WTC11 (cell line): ENCODE data around the gene SUSD4.

ENCODE experiments used
- CREM ChIP-seq: sonication (generic); formaldehyde crosslinking; IDR thresholded peaks from 2 replicates; pipeline ENCODE4 v1.8.1; 2022; ENCODE audit warnings: mild to moderate bottlenecking, missing genetic modification reagents, moderate library complexity
- ESRRA ChIP-seq: sonication (generic); formaldehyde crosslinking; IDR thresholded peaks from 2 replicates; pipeline ENCODE4 v1.8.1; 2022; ENCODE audit warnings: mild to moderate bottlenecking, missing genetic modification reagents, borderline replicate concordance
- IRF2 ChIP-seq: sonication (generic); formaldehyde crosslinking; IDR thresholded peaks from 2 replicates; pipeline ENCODE4 v1.8.0; 2022; ENCODE audit warnings: low read depth, missing genetic modification reagents, borderline replicate concordance
- TF ChIP-seq, protein P1 (sequence below): fragments of 200-600 bp; IDR thresholded peaks from 2 replicates; pipeline ENCODE4 v1.8.0; 2022; ENCODE audit warnings: antibody characterized with exemption
- TF ChIP-seq, protein P2 (sequence below): sonication (generic); formaldehyde crosslinking; IDR thresholded peaks from 2 replicates; pipeline ENCODE4 v1.8.1; 2023; ENCODE audit warnings: mild to moderate bottlenecking, missing genetic modification reagents, moderate library complexity
- TF ChIP-seq, protein P3 (sequence below): sonication (generic); formaldehyde crosslinking; IDR thresholded peaks from 2 replicates; pipeline ENCODE4 v1.8.1; 2022; ENCODE audit warnings: mild to moderate bottlenecking, missing genetic modification reagents, moderate library complexity, borderline replicate concordance
- TF ChIP-seq, protein P4 (sequence below): sonication (generic); formaldehyde crosslinking; IDR thresholded peaks from 2 replicates; pipeline ENCODE4 v1.8.1; 2022; ENCODE audit warnings: missing genetic modification reagents, borderline replicate concordance
- TF ChIP-seq, protein P5 (sequence below): sonication (generic); formaldehyde crosslinking; IDR thresholded peaks from 2 replicates; pipeline ENCODE4 v1.8.1; 2023; ENCODE audit warnings: mild to moderate bottlenecking, missing genetic modification reagents
- TF ChIP-seq, protein P6 (sequence below): sonication (generic); formaldehyde crosslinking; IDR thresholded peaks from 2 replicates; pipeline ENCODE4 v1.8.0; 2022; ENCODE audit warnings: mild to moderate bottlenecking, missing genetic modification reagents

DNA sequence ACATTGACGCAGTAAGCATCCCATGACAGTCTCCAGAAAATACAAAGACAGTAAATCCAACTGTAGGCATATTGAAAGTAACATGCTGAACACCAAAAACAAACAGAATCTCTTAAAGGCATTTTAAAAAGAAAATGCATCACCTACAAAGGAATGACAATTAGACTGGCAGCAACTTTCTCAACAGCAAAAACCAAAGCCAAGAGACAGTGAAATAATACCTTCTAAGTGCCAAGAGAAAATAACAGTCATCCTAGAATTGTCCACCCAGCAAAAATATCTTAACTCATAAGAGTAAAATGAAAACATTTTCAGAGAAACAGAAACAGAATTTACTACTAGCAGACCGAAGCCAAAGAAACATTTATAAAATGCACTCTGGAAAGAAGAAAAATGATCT is 49.2 kb upstream of the SUSD4 start:
- TF ChIP-seq, protein P1, sequence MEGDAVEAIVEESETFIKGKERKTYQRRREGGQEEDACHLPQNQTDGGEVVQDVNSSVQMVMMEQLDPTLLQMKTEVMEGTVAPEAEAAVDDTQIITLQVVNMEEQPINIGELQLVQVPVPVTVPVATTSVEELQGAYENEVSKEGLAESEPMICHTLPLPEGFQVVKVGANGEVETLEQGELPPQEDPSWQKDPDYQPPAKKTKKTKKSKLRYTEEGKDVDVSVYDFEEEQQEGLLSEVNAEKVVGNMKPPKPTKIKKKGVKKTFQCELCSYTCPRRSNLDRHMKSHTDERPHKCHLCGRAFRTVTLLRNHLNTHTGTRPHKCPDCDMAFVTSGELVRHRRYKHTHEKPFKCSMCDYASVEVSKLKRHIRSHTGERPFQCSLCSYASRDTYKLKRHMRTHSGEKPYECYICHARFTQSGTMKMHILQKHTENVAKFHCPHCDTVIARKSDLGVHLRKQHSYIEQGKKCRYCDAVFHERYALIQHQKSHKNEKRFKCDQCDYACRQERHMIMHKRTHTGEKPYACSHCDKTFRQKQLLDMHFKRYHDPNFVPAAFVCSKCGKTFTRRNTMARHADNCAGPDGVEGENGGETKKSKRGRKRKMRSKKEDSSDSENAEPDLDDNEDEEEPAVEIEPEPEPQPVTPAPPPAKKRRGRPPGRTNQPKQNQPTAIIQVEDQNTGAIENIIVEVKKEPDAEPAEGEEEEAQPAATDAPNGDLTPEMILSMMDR = no peak
- TF ChIP-seq, protein P2, sequence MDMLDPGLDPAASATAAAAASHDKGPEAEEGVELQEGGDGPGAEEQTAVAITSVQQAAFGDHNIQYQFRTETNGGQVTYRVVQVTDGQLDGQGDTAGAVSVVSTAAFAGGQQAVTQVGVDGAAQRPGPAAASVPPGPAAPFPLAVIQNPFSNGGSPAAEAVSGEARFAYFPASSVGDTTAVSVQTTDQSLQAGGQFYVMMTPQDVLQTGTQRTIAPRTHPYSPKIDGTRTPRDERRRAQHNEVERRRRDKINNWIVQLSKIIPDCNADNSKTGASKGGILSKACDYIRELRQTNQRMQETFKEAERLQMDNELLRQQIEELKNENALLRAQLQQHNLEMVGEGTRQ (CRISPR knock-in tag) = no peak
- TF ChIP-seq, protein P3, sequence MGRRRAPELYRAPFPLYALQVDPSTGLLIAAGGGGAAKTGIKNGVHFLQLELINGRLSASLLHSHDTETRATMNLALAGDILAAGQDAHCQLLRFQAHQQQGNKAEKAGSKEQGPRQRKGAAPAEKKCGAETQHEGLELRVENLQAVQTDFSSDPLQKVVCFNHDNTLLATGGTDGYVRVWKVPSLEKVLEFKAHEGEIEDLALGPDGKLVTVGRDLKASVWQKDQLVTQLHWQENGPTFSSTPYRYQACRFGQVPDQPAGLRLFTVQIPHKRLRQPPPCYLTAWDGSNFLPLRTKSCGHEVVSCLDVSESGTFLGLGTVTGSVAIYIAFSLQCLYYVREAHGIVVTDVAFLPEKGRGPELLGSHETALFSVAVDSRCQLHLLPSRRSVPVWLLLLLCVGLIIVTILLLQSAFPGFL (CRISPR knock-in tag) = no peak
- TF ChIP-seq ESRRA (no peak), CREM (no peak), IRF2 (CRISPR knock-in tag) (no peak)
- TF ChIP-seq, protein P4, sequence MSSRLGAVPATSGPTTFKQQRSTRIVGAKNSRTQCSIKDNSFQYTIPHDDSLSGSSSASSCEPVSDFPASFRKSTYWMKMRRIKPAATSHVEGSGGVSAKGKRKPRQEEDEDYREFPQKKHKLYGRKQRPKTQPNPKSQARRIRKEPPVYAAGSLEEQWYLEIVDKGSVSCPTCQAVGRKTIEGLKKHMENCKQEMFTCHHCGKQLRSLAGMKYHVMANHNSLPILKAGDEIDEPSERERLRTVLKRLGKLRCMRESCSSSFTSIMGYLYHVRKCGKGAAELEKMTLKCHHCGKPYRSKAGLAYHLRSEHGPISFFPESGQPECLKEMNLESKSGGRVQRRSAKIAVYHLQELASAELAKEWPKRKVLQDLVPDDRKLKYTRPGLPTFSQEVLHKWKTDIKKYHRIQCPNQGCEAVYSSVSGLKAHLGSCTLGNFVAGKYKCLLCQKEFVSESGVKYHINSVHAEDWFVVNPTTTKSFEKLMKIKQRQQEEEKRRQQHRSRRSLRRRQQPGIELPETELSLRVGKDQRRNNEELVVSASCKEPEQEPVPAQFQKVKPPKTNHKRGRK (CRISPR knock-in tag) = no peak
- TF ChIP-seq, protein P5, sequence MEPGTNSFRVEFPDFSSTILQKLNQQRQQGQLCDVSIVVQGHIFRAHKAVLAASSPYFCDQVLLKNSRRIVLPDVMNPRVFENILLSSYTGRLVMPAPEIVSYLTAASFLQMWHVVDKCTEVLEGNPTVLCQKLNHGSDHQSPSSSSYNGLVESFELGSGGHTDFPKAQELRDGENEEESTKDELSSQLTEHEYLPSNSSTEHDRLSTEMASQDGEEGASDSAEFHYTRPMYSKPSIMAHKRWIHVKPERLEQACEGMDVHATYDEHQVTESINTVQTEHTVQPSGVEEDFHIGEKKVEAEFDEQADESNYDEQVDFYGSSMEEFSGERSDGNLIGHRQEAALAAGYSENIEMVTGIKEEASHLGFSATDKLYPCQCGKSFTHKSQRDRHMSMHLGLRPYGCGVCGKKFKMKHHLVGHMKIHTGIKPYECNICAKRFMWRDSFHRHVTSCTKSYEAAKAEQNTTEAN = no peak
- TF ChIP-seq, protein P6, sequence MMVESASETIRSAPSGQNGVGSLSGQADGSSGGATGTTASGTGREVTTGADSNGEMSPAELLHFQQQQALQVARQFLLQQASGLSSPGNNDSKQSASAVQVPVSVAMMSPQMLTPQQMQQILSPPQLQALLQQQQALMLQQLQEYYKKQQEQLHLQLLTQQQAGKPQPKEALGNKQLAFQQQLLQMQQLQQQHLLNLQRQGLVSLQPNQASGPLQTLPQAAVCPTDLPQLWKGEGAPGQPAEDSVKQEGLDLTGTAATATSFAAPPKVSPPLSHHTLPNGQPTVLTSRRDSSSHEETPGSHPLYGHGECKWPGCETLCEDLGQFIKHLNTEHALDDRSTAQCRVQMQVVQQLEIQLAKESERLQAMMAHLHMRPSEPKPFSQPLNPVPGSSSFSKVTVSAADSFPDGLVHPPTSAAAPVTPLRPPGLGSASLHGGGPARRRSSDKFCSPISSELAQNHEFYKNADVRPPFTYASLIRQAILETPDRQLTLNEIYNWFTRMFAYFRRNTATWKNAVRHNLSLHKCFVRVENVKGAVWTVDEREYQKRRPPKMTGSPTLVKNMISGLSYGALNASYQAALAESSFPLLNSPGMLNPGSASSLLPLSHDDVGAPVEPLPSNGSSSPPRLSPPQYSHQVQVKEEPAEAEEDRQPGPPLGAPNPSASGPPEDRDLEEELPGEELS (CRISPR knock-in tag) = no peak
